Esophagus muscularis mucosa (tissue), 4 donors: Measurements from ENCODE around the gene IL36A. TPM values are rescaled to one million over a fixed set of nuclear protein-coding genes. Genes with fewer than 3 reads are reported as not detected.

Experiments
- DNase-seq: peaks from one replicate; pipeline ENCODE4 v3.0.0-alpha.2; 2017; ENCODE audit errors: extremely low spot score
- H3K27ac ChIP-seq, 4 donors: fragments of 200-600 bp; sonication (generic); replicated peaks in 1 of 4; 1 replicate in 3 of 4; 2 replicates in 1 of 4; pipeline ENCODE4 v1.5.1; 2016 to 2019; ENCODE audit warnings: mild to moderate bottlenecking in 1 of 4
- H3K27me3 ChIP-seq, 4 donors: fragments of 200-600 bp; sonication (generic); one replicate each; pipeline versions ENCODE4 v1.5.1 to v1.6.0; 2016 to 2019
- H3K36me3 ChIP-seq, 4 donors: fragments of 200-600 bp; sonication (generic); one replicate each; pipeline ENCODE4 v1.5.1; 2016 to 2019
- H3K4me1 ChIP-seq, 4 donors: fragments of 200-600 bp; sonication (generic); one replicate each; pipeline ENCODE4 v1.5.1; 2016 to 2019
- H3K4me3 ChIP-seq, 4 donors: fragments of 200-600 bp; sonication (generic); 1 replicate in 2 of 4; 2 replicates in 2 of 4; pipeline ENCODE4 v1.5.1; 2016 to 2019; ENCODE audit warnings: mild to moderate bottlenecking in 4 of 4, moderate library complexity in 1 of 4
- H3K9me3 ChIP-seq, 4 donors: fragments of 200-600 bp; sonication (generic); 1 replicate in 3 of 4; 2 replicates in 1 of 4; pipeline ENCODE4 v1.5.1; 2016 to 2019
- CTCF ChIP-seq, 3 experiments: fragments of 200-600 bp in 2 of 3; fragments of 450-650 bp in 1 of 3; sonication (generic) in 2 of 3; IDR thresholded peaks; one replicate each; pipeline ENCODE4 v1.5.1; 2017 to 2019; ENCODE audit warnings: antibody characterized with exemption in 3 of 3, mild to moderate bottlenecking in 2 of 3, moderate library complexity in 1 of 3
- EP300 ChIP-seq: sonication (generic); formaldehyde crosslinking; IDR thresholded peaks from one replicate; pipeline ENCODE4 v1.6.1; 2017; ENCODE audit warnings: antibody characterized with exemption
- POLR2A ChIP-seq: fragments of 450-650 bp; IDR thresholded peaks from one replicate; pipeline ENCODE4 v1.6.1; 2017; ENCODE audit warnings: antibody characterized with exemption, moderate library complexity, mild to moderate bottlenecking, low read depth
- POLR2AphosphoS5 ChIP-seq, 2 donors: sonication (generic); formaldehyde crosslinking; IDR thresholded peaks; one replicate each; pipeline ENCODE4 v1.6.1; 2017; ENCODE audit warnings: antibody characterized with exemption in 2 of 2
- WGBS: methylation state at CpG from one replicate; pipeline ENCODE4 v1.1.5; 2018; 5-methylcytosine and 5-hydroxymethylcytosine counted together
- intact Hi-C: fragments of 100-400 bp; cut with DNase I; formaldehyde crosslinking; loops from one replicate; pipeline ENCODE4 v1.15.1; 2023
- total RNA-seq, 4 donors: library from RNA; depleted of rRNA; stranded (reverse); fragments of >200 nt; gene quantifications; one replicate each; pipeline versions ENCODE4 v1.1.0 to v1.2.1, GENCODE V29; 2016

Gene IL36A
- total RNA-seq, 4 donors from 2014 or later = not detected

GRCh38 chr2:113012436-113013335, 7.4 kb downstream of the IL36A start:
- no peak for TF ChIP-seq EP300
- TF ChIP-seq CTCF (IDR thresholded peaks at IDR 0.05) = no peak
- TF ChIP-seq POLR2AphosphoS5 (IDR thresholded peaks at IDR 0.05) = no peak
- no peak for TF ChIP-seq POLR2A
- intact Hi-C loops = no loop called here
- H3K9me3 ChIP-seq = no peaks in the 10 kb centered on the region
- H3K27ac ChIP-seq = no peak overlapping the region
- H3K4me3 ChIP-seq = no peak overlapping the region
- no peaks in the 10 kb centered on the region for H3K36me3 ChIP-seq
- H3K4me1 ChIP-seq = no peaks in the 10 kb centered on the region
- H3K27me3 ChIP-seq = peaks cover 0 to 8% (median 1%) of the 10 kb centered on the region in 4 donors
- 77% methylated on average over 8 of the region's 8 CpGs for WGBS
- no peak for DNase-seq

- TF ChIP-seq POLR2A = no peak
- no peak for TF ChIP-seq CTCF (IDR thresholded peaks at IDR 0.05)
- no peak for TF ChIP-seq EP300
- no peak for TF ChIP-seq POLR2AphosphoS5 (IDR thresholded peaks at IDR 0.05)
- WGBS = 85% methylated on average over 3 of the region's 3 CpGs
- H3K4me3 ChIP-seq = no peak overlapping the region
- peaks cover 0 to 12% (median 1%) of the 10 kb centered on the region in 4 donors for H3K27me3 ChIP-seq
- H3K4me1 ChIP-seq = no peaks in the 10 kb centered on the region
- H3K36me3 ChIP-seq = no peaks in the 10 kb centered on the region
- no peak overlapping the region for H3K27ac ChIP-seq
- H3K9me3 ChIP-seq = no peaks in the 10 kb centered on the region
- DNase-seq = no peak
- intact Hi-C loops = no loop called here
Observed at GRCh38 chr2:113013336-113013661, 8.0 kb downstream of the IL36A start.

- WGBS = 90% methylated on average over 2 of the region's 2 CpGs
- no peaks in the 10 kb centered on the region for H3K36me3 ChIP-seq
- intact Hi-C loops = no loop called here
- H3K4me1 ChIP-seq = no peaks in the 10 kb centered on the region
- H3K27ac ChIP-seq = no peak overlapping the region
- H3K9me3 ChIP-seq = no peaks in the 10 kb centered on the region
- no peak overlapping the region for H3K4me3 ChIP-seq
- DNase-seq = no peak
- H3K27me3 ChIP-seq = peaks cover 0 to 19% (median 1%) of the 10 kb centered on the region in 4 donors
- TF ChIP-seq POLR2AphosphoS5 (IDR thresholded peaks at IDR 0.05) = no peak
Observed at GRCh38 chr2:113014067-113014466, 8.8 kb downstream of the IL36A start.

GRCh38 chr2:113015042-113015441, 9.8 kb downstream of the IL36A start:
- no peaks in the 10 kb centered on the region for H3K36me3 ChIP-seq
- intact Hi-C loops = no loop called here
- H3K4me1 ChIP-seq = no peaks in the 10 kb centered on the region
- no peak for DNase-seq
- H3K9me3 ChIP-seq = no peaks in the 10 kb centered on the region
- H3K4me3 ChIP-seq = no peak overlapping the region
- 65% methylated on average over 1 of the region's 1 CpG for WGBS
- peaks cover 0 to 19% (median 1%) of the 10 kb centered on the region in 4 donors for H3K27me3 ChIP-seq
- no peak overlapping the region for H3K27ac ChIP-seq
- TF ChIP-seq POLR2A = no peak
- TF ChIP-seq EP300 = no peak
- TF ChIP-seq CTCF (IDR thresholded peaks at IDR 0.05) = no peak
- TF ChIP-seq POLR2AphosphoS5 (IDR thresholded peaks at IDR 0.05) = no peak

GRCh38 chr2:113015655-113016054, 10.4 kb downstream of the IL36A start:
- H3K36me3 ChIP-seq = no peaks in the 10 kb centered on the region
- no peak for TF ChIP-seq POLR2A
- TF ChIP-seq CTCF (IDR thresholded peaks at IDR 0.05) = no peak
- no peak for TF ChIP-seq EP300
- TF ChIP-seq POLR2AphosphoS5 (IDR thresholded peaks at IDR 0.05) = no peak
- H3K9me3 ChIP-seq = no peaks in the 10 kb centered on the region
- no peak overlapping the region for H3K4me3 ChIP-seq
- intact Hi-C loops = no loop called here
- 80% methylated on average over 1 of the region's 2 CpGs for WGBS
- no peak for DNase-seq
- peaks cover 0 to 19% (median 1%) of the 10 kb centered on the region in 4 donors for H3K27me3 ChIP-seq
- H3K27ac ChIP-seq = no peak overlapping the region
- no peaks in the 10 kb centered on the region for H3K4me1 ChIP-seq
